Vagina (tissue), 2 donors: Measurements from ENCODE around the gene ARMC5. TPM values are rescaled to one million over a fixed set of nuclear protein-coding genes. Genes with fewer than 3 reads are reported as not detected.
"Not testable (repeated sequence)": the region's sequence is repeated elsewhere in the genome, so short reads cannot be mapped to it uniquely, and the experiment has no call there.

Experiments
- DNase-seq, 2 donors: peaks; one replicate each; pipeline ENCODE4 v3.0.0-alpha.2; 2017; ENCODE audit errors: extremely low spot score in 2 of 2
- H3K27ac ChIP-seq: fragments of 200-600 bp; sonication (generic); one replicate; pipeline ENCODE4 v1.5.1; 2019
- H3K27me3 ChIP-seq: fragments of 200-600 bp; sonication (generic); one replicate; pipeline ENCODE4 v1.5.1; 2019
- H3K36me3 ChIP-seq, 2 donors: fragments of 200-600 bp; sonication (generic); one replicate each; pipeline ENCODE4 v1.5.1; 2017 to 2019
- H3K4me1 ChIP-seq: fragments of 200-600 bp; sonication (generic); one replicate; pipeline ENCODE4 v1.5.1; 2019
- H3K4me3 ChIP-seq, 2 donors: fragments of 200-600 bp; sonication (generic); 1 replicate in 1 of 2; 2 replicates in 1 of 2; pipeline ENCODE4 v1.5.1; 2016 to 2019
- H3K9me3 ChIP-seq: fragments of 200-600 bp; sonication (generic); one replicate; pipeline ENCODE4 v1.5.1; 2019
- CTCF ChIP-seq, 3 experiments: fragments of 450-650 bp in 2 of 3; fragments of 200-600 bp in 1 of 3; sonication (generic) in 1 of 3; IDR thresholded peaks; one replicate each; pipeline ENCODE4 v1.5.1; 2017 to 2019; ENCODE audit warnings: antibody characterized with exemption in 3 of 3, mild to moderate bottlenecking in 2 of 3, moderate library complexity in 2 of 3
- POLR2A ChIP-seq, 2 donors: fragments of 450-650 bp; IDR thresholded peaks; one replicate each; pipeline ENCODE4 v1.6.1; 2017; ENCODE audit warnings: antibody characterized with exemption in 2 of 2, mild to moderate bottlenecking in 2 of 2, moderate library complexity in 2 of 2
- POLR2AphosphoS5 ChIP-seq, 2 donors: sonication (generic); formaldehyde crosslinking; IDR thresholded peaks; one replicate each; pipeline ENCODE4 v1.9.0; 2017; ENCODE audit warnings: antibody characterized with exemption in 2 of 2, mild to moderate bottlenecking in 2 of 2, low read depth in 1 of 2; ENCODE audit not compliant: insufficient read depth in 1 of 2
- intact Hi-C: fragments of 100-400 bp; cut with DNase I; formaldehyde crosslinking; loops from one replicate; pipeline ENCODE4 v1.15.1; 2023
- total RNA-seq: library from RNA; depleted of rRNA; stranded (reverse); fragments of >200 nt; gene quantifications from one replicate; pipeline ENCODE4 v1.2.3, GENCODE V29; 2016

Gene ARMC5
- total RNA-seq, 1 donor from 2014 or later: 11.3 TPM

GRCh38 chr16:31483081-31483480 lies 23.8 kb downstream of the ARMC5 start, which contains the start of gene SLC5A2:
TSS of gene SLC5A2 (plus strand) at chr16:31483123. CDS start at chr16:31483137, 14 bp downstream.
- no peak within 1 kb of the TSS for H3K4me3 ChIP-seq
- DNase-seq: no peak
- H3K36me3 ChIP-seq: peaks cover 0 to under 1% of the 10 kb centered on the region in 2 donors
- intact Hi-C loops: no loop called here
- TF ChIP-seq POLR2A (IDR thresholded peaks at IDR 0.05) (no peak), POLR2AphosphoS5 (IDR thresholded peaks at IDR 0.05; ENCODE audit: insufficient read depth in 1 of 2, low read depth in 1 of 2) (no peak), CTCF (IDR thresholded peaks at IDR 0.05) (no peak)
- H3K9me3 ChIP-seq: no peaks in the 10 kb centered on the region
- H3K27me3 ChIP-seq: no peaks in the 10 kb centered on the region
- H3K27ac ChIP-seq: no peak within 1 kb of the TSS
- H3K4me1 ChIP-seq: peaks cover 19% of the 10 kb centered on the region

- H3K4me3 ChIP-seq, H3K9me3 ChIP-seq, H3K27me3 ChIP-seq, H3K36me3 ChIP-seq, DNase-seq, intact Hi-C loops, H3K27ac ChIP-seq: not testable (repeated sequence)
- peaks cover 27% of the 10 kb centered on the region for H3K4me1 ChIP-seq
Measured at GRCh38 chr16:31484048-31484447, 24.7 kb downstream of the ARMC5 start.

- intact Hi-C loops: no loop called here
- no peak for TF ChIP-seq POLR2A (IDR thresholded peaks at IDR 0.05)
- no peak for TF ChIP-seq POLR2AphosphoS5 (IDR thresholded peaks at IDR 0.05; ENCODE audit: insufficient read depth in 1 of 2, low read depth in 1 of 2)
- TF ChIP-seq CTCF (IDR thresholded peaks at IDR 0.05): no peak
- Histone ChIP-seq H3K4me3 (no peak overlapping the region), H3K4me1 (peaks cover 27% of the 10 kb centered on the region), H3K27me3 (no peaks in the 10 kb centered on the region), H3K36me3 (no peaks in the 10 kb centered on the region), H3K9me3 (no peaks in the 10 kb centered on the region), H3K27ac (no peak overlapping the region)
- no peak for DNase-seq
Measured at GRCh38 chr16:31484491-31485171, 25.3 kb downstream of the ARMC5 start.

GRCh38 chr16:31485571-31485970 lies 26.3 kb downstream of the ARMC5 start:
- Histone ChIP-seq H3K9me3 (no peaks in the 10 kb centered on the region), H3K27me3 (no peaks in the 10 kb centered on the region), H3K4me1 (peaks cover 23% of the 10 kb centered on the region), H3K27ac (no peak overlapping the region), H3K36me3 (no peaks in the 10 kb centered on the region), H3K4me3 (no peak overlapping the region)
- DNase-seq: no peak
- intact Hi-C loops: no loop called here
- TF ChIP-seq CTCF (IDR thresholded peaks at IDR 0.05): no peak
- TF ChIP-seq POLR2A (IDR thresholded peaks at IDR 0.05): no peak
- no peak for TF ChIP-seq POLR2AphosphoS5 (IDR thresholded peaks at IDR 0.05; ENCODE audit: insufficient read depth in 1 of 2, low read depth in 1 of 2)

- Histone ChIP-seq H3K9me3 (no peaks in the 10 kb centered on the region), H3K27ac (no peak overlapping the region), H3K4me1 (peaks cover 21% of the 10 kb centered on the region), H3K4me3 (no peak overlapping the region), H3K27me3 (no peaks in the 10 kb centered on the region), H3K36me3 (no peaks in the 10 kb centered on the region)
- intact Hi-C loops: no loop called here
- TF ChIP-seq POLR2AphosphoS5 (IDR thresholded peaks at IDR 0.05; ENCODE audit: insufficient read depth in 1 of 2, low read depth in 1 of 2) (no peak), CTCF (IDR thresholded peaks at IDR 0.05) (no peak), POLR2A (IDR thresholded peaks at IDR 0.05) (no peak)
- DNase-seq: no peak
Measured at GRCh38 chr16:31486045-31486444, 26.7 kb downstream of the ARMC5 start.
